ENCODE measurements around the gene CACNA1B.

Gene CACNA1B

GRCh38 chr9:138046641-138047301 lies 169.2 kb downstream of the CACNA1B start:
- no peak for DNase-seq (ENCODE audit: low read depth in 1 of 2, low spot score in 1 of 2)
- peaks cover 6% of the 10 kb centered on the region for H3K27me3 ChIP-seq (ENCODE audit: insufficient read depth, poor library complexity, severe bottlenecking)
- H3K4me3 ChIP-seq (replicated peaks; ENCODE audit: insufficient read depth, low read length), result no peak overlapping the region
- TF ChIP-seq REST (IDR thresholded peaks at IDR 0.05; ENCODE audit: insufficient replicate concordance, low read depth) (no peak), SPI1 (IDR thresholded peaks at IDR 0.05; ENCODE audit: borderline replicate concordance, low read depth) (no peak), POLR2AphosphoS5 (IDR thresholded peaks at IDR 0.05; ENCODE audit: low read depth) (no peak), GABPA (IDR thresholded peaks at IDR 0.05; ENCODE audit: low read depth) (no peak), CTCF (IDR thresholded peaks at IDR 0.05; ENCODE audit: insufficient read depth, low read length) (no peak)
- H3K27ac ChIP-seq (replicated peaks), result no peak overlapping the region

- TF ChIP-seq REST (IDR thresholded peaks at IDR 0.05; ENCODE audit: insufficient replicate concordance, low read depth) (no peak), GABPA (IDR thresholded peaks at IDR 0.05; ENCODE audit: low read depth) (no peak), SPI1 (IDR thresholded peaks at IDR 0.05; ENCODE audit: borderline replicate concordance, low read depth) (no peak), CTCF (IDR thresholded peaks at IDR 0.05; ENCODE audit: insufficient read depth, low read length) (no peak), POLR2AphosphoS5 (IDR thresholded peaks at IDR 0.05; ENCODE audit: low read depth) (no peak)
- no peak for DNase-seq (ENCODE audit: low read depth in 1 of 2, low spot score in 1 of 2)
- Histone ChIP-seq H3K4me3 (replicated peaks; ENCODE audit: insufficient read depth, low read length) (no peak overlapping the region), H3K27ac (replicated peaks) (no peak overlapping the region), H3K27me3 (ENCODE audit: insufficient read depth, poor library complexity, severe bottlenecking) (peaks cover 6% of the 10 kb centered on the region)
Measured at GRCh38 chr9:138047469-138048040, 170.0 kb downstream of the CACNA1B start.

GRCh38 chr9:138048184-138048583 lies 170.6 kb downstream of the CACNA1B start:
- no peak for TF ChIP-seq POLR2AphosphoS5 (IDR thresholded peaks at IDR 0.05; ENCODE audit: low read depth)
- no peak for TF ChIP-seq GABPA (IDR thresholded peaks at IDR 0.05; ENCODE audit: low read depth)
- no peak for TF ChIP-seq CTCF (IDR thresholded peaks at IDR 0.05; ENCODE audit: insufficient read depth, low read length)
- no peak for TF ChIP-seq REST (IDR thresholded peaks at IDR 0.05; ENCODE audit: insufficient replicate concordance, low read depth)
- TF ChIP-seq SPI1 (IDR thresholded peaks at IDR 0.05; ENCODE audit: borderline replicate concordance, low read depth), result no peak
- peaks cover 6% of the 10 kb centered on the region for H3K27me3 ChIP-seq (ENCODE audit: insufficient read depth, poor library complexity, severe bottlenecking)
- peak in 1 of 2 experiments; percentile 21 for DNase-seq (ENCODE audit: low read depth in 1 of 2, low spot score in 1 of 2)

More at GRCh38 chr9:138048184-138048583, 170.6 kb downstream of the CACNA1B start:
- Histone ChIP-seq H3K27ac (replicated peaks) (no peak overlapping the region), H3K4me3 (replicated peaks; ENCODE audit: insufficient read depth, low read length) (no peak overlapping the region)
